GM12878 (cell line): Measurements from ENCODE around the gene LHFPL4.

ENCODE experiments used
- GABPA ChIP-seq: IDR thresholded peaks from 2 replicates; pipeline ENCODE4 v1.6.1; 2014; ENCODE audit warnings: antibody characterized with exemption, low read depth, mild to moderate bottlenecking, inconsistent platforms
- POLR2A ChIP-seq: IDR thresholded peaks from 2 replicates; pipeline ENCODE4 v1.6.1; 2011; ENCODE audit warnings: low read depth, mild to moderate bottlenecking, low read length
- POU2F2 ChIP-seq: IDR thresholded peaks from 3 replicates; pipeline ENCODE4 v1.6.1; 2011; ENCODE audit warnings: low read depth, mild to moderate bottlenecking, low read length, borderline replicate concordance
- SP1 ChIP-seq: IDR thresholded peaks from one replicate; pipeline ENCODE4 v1.6.1; 2011; ENCODE audit warnings: low read depth, low read length
- ZBED1 ChIP-seq: IDR thresholded peaks from 2 replicates; pipeline ENCODE4 v1.6.1; 2016; ENCODE audit warnings: borderline replicate concordance
- ZNF274 ChIP-seq: IDR thresholded peaks from one replicate; pipeline ENCODE4 v1.8.0; 2011; ENCODE audit not compliant: insufficient read length, insufficient read depth
- TF ChIP-seq, protein P1 (sequence below), 3 experiments: IDR thresholded peaks in 2 of 3; conservative IDR thresholded peaks in 1 of 3; 2 replicates each; pipeline ENCODE4 v1.5.1; 2011; ENCODE audit warnings: low read depth in 3 of 3, low read length in 3 of 3, mild to moderate bottlenecking in 3 of 3, control low read depth in 2 of 3, moderate library complexity in 2 of 3, inconsistent platforms in 1 of 3, mixed read lengths in 1 of 3; ENCODE audit not compliant: control insufficient read depth in 2 of 3, insufficient read depth in 1 of 3; ENCODE audit errors: extremely low read depth in 1 of 3

DNA sequence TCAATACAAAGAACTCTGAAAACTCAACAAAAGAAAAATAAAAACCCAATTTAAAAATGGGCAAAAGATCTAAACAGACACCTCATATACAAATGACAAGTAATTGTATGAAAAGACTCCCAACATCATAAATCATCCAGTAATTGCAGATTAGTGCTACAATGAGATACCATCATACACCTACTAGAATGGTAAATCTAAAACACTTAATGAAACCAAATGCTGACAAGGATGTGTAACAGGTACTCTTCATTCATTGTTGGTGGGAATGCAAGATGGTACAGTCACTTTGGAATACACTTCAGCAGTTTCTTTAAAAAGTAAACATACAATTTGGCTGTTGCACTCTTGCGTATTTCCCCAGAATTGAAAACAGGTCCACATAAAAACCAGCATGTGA is 68.4 kb downstream of the LHFPL4 start:
- TF ChIP-seq ZNF274 (no peak), SP1 (no peak), POLR2A (no peak), ZBED1 (no peak), POU2F2 (no peak), GABPA (no peak)
- TF ChIP-seq, protein P1, sequence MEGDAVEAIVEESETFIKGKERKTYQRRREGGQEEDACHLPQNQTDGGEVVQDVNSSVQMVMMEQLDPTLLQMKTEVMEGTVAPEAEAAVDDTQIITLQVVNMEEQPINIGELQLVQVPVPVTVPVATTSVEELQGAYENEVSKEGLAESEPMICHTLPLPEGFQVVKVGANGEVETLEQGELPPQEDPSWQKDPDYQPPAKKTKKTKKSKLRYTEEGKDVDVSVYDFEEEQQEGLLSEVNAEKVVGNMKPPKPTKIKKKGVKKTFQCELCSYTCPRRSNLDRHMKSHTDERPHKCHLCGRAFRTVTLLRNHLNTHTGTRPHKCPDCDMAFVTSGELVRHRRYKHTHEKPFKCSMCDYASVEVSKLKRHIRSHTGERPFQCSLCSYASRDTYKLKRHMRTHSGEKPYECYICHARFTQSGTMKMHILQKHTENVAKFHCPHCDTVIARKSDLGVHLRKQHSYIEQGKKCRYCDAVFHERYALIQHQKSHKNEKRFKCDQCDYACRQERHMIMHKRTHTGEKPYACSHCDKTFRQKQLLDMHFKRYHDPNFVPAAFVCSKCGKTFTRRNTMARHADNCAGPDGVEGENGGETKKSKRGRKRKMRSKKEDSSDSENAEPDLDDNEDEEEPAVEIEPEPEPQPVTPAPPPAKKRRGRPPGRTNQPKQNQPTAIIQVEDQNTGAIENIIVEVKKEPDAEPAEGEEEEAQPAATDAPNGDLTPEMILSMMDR (IDR thresholded peaks at IDR 0.05 in 2 of 3, conservative IDR thresholded peaks at IDR 0.05 in 1 of 3; ENCODE audit: control insufficient read depth in 2 of 3, extremely low read depth in 1 of 3, insufficient read depth in 1 of 3, low read depth in 3 of 3, low read length in 3 of 3): no peak
